RWPE2 (cell line): Measurements from ENCODE around the gene APBA1.

ENCODE experiments used
- ATAC-seq: fragments of 200-7000 bp; cut with Tn5 transposase; 3 replicates; pipeline ENCODE4 v1.9.1; 2021; ENCODE audit warnings: low read depth
- DNase-seq: peaks from one replicate; pipeline ENCODE4 v3.0.0-alpha.2; 2020; ENCODE audit warnings: low spot score
- H3K27ac ChIP-seq: fragments of 450-650 bp; 2 replicates; pipeline ENCODE4 v1.5.1; 2017; ENCODE audit warnings: mild to moderate bottlenecking; ENCODE audit not compliant: poor library complexity, severe bottlenecking
- H3K27me3 ChIP-seq: fragments of 250-450 bp; sonication (Bioruptor Pico); 2 replicates; pipeline ENCODE4 v1.5.1; 2021; ENCODE audit warnings: mild to moderate bottlenecking, moderate library complexity; ENCODE audit not compliant: insufficient read depth, poor library complexity, severe bottlenecking
- H3K36me3 ChIP-seq: fragments of 250-450 bp; sonication (Bioruptor Pico); 2 replicates; pipeline ENCODE4 v1.5.1; 2020; ENCODE audit warnings: low read depth, mild to moderate bottlenecking, moderate library complexity
- H3K4me1 ChIP-seq: fragments of 250-450 bp; sonication (Bioruptor Pico); 2 replicates; pipeline ENCODE4 v1.5.1; 2021; ENCODE audit warnings: mild to moderate bottlenecking, moderate library complexity; ENCODE audit not compliant: insufficient read depth, poor library complexity, severe bottlenecking
- H3K4me3 ChIP-seq: fragments of 250-450 bp; sonication (Bioruptor Pico); 2 replicates; pipeline ENCODE4 v1.5.1; 2021; ENCODE audit warnings: mild to moderate bottlenecking, moderate library complexity; ENCODE audit not compliant: severe bottlenecking
- H3K9me3 ChIP-seq: fragments of 250-450 bp; sonication (Bioruptor Pico); 2 replicates; pipeline ENCODE4 v1.5.1; 2021; ENCODE audit warnings: mild to moderate bottlenecking, moderate library complexity; ENCODE audit not compliant: severe bottlenecking
- CTCF ChIP-seq: fragments of 450-650 bp; IDR thresholded peaks from one replicate; pipeline ENCODE4 v1.5.1; 2017; ENCODE audit warnings: mild to moderate bottlenecking, moderate library complexity; ENCODE audit not compliant: poor library complexity, severe bottlenecking

The APBA1 gene

GRCh38 chr9:69499407-69499806, 172.8 kb downstream of the APBA1 start:
- H3K36me3 ChIP-seq, result no peaks in the 10 kb centered on the region
- no peak overlapping the region for H3K4me3 ChIP-seq
- H3K27me3 ChIP-seq, result no peaks in the 10 kb centered on the region
- no peak overlapping the region for H3K27ac ChIP-seq
- DNase-seq (no peak), ATAC-seq (no peak)
- no peak for TF ChIP-seq CTCF
- peaks cover 13% of the 10 kb centered on the region for H3K4me1 ChIP-seq
- H3K9me3 ChIP-seq, result no peaks in the 10 kb centered on the region

- H3K9me3 ChIP-seq, result no peaks in the 10 kb centered on the region
- DNase-seq (no peak), ATAC-seq (no peak)
- no peak overlapping the region for H3K4me3 ChIP-seq
- H3K27ac ChIP-seq, result no peak overlapping the region
- no peak for TF ChIP-seq CTCF
- H3K27me3 ChIP-seq, result no peaks in the 10 kb centered on the region
- H3K36me3 ChIP-seq, result no peaks in the 10 kb centered on the region
- peaks cover 12% of the 10 kb centered on the region for H3K4me1 ChIP-seq
Observed at GRCh38 chr9:69498470-69498869, 173.7 kb downstream of the APBA1 start.

- Histone ChIP-seq H3K4me3 (no peak overlapping the region), H3K36me3 (no peaks in the 10 kb centered on the region), H3K4me1 (peaks cover 6% of the 10 kb centered on the region), H3K27ac (no peak overlapping the region), H3K9me3 (no peaks in the 10 kb centered on the region), H3K27me3 (no peaks in the 10 kb centered on the region)
- no peak for DNase-seq
- TF ChIP-seq CTCF, result no peak
- ATAC-seq, result no peak
Observed at GRCh38 chr9:69497816-69498215, 174.4 kb downstream of the APBA1 start.

- Histone ChIP-seq H3K4me3 (no peak overlapping the region), H3K4me1 (no peaks in the 10 kb centered on the region), H3K27ac (no peak overlapping the region), H3K36me3 (no peaks in the 10 kb centered on the region), H3K27me3 (no peaks in the 10 kb centered on the region), H3K9me3 (no peaks in the 10 kb centered on the region)
- DNase-seq, result no peak
- TF ChIP-seq CTCF, result no peak
- no peak for ATAC-seq
Observed at GRCh38 chr9:69496846-69497450, 175.2 kb downstream of the APBA1 start.

- Histone ChIP-seq H3K4me3 (no peak overlapping the region), H3K9me3 (no peaks in the 10 kb centered on the region), H3K27me3 (no peaks in the 10 kb centered on the region), H3K36me3 (no peaks in the 10 kb centered on the region), H3K4me1 (no peaks in the 10 kb centered on the region), H3K27ac (no peak overlapping the region)
- ATAC-seq, result no peak
- no peak for DNase-seq
- no peak for TF ChIP-seq CTCF
Observed at GRCh38 chr9:69495296-69495695, 176.9 kb downstream of the APBA1 start.
